ENCODE measurements around the gene ATP2B2. TPM values are rescaled to one million over a fixed set of nuclear protein-coding genes. Genes with fewer than 3 reads are reported as not detected.

Gene ATP2B2
- total and polyA plus RNA-seq, 2 experiments from 2014 or later, result 0.42 to 0.63 TPM

DNA sequence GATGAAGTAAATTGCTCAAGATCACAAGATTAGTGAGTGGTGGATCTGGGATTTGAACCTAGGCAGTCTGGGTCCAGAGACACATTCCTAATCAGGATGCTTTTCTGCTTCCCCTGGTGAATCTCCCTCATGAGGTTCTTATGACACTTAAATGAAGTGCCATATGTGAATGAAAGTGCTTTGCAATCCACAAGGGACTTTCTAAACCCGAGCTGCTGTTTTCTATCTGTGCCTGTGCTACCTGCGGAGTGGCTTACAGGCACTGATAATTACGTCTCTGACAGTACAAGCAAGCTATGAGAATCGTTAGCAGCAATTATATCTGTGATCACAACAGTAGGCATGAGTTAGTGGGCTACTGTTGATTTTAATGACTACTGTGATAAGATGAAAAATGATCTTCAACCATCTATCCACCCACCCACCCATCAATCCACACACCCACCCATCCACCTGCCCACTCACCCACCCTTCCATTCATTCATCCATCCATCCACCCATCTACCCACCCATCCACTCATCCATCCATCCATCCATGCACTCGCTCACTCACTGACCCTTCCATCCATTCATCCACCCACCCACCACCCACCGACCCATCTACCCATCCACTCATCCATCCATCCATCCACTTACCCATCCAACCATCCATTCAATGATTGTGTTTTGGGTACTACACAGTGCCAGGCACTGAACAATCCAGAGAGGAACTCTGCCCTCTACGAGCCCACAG lies 51.8 kb downstream of the ATP2B2 start:
- no peak overlapping the region for H3K27ac Mint-ChIP-seq
- H3K36me3 Mint-ChIP-seq (ENCODE audit: low read depth), result no peaks in the 10 kb centered on the region

More for the DNA sequence above, 51.8 kb downstream of the ATP2B2 start:
- no peaks in the 10 kb centered on the region for H3K9me2 ChIP-seq (ENCODE audit: insufficient read depth)
- H3F3A ChIP-seq (replicated peaks; ENCODE audit: low read depth), result no peaks in the 10 kb centered on the region
- peaks cover 2% of the 10 kb centered on the region for H3K27me3 Mint-ChIP-seq (ENCODE audit: insufficient read depth, low read depth, poor library complexity)
- no peaks in the 10 kb centered on the region for H3K9me3 Mint-ChIP-seq
- no peak overlapping the region for H2AFZ ChIP-seq
- H3K4me1 ChIP-seq (ENCODE audit: insufficient read depth), result peaks cover 8% of the 10 kb centered on the region
- H3K27me3 ChIP-seq (ENCODE audit: insufficient read depth), result no peaks in the 10 kb centered on the region
- ATAC-seq, result no peak
- H3K4me2 ChIP-seq, result no peak overlapping the region
- TF ChIP-seq ZNF331 (CRISPR knock-in tag; IDR thresholded peaks at IDR 0.05; ENCODE audit: low read depth) (no peak), EZH2phosphoT487 (IDR thresholded peaks at IDR 0.05; ENCODE audit: unreplicated experiment) (no peak), ETS1 (IDR thresholded peaks at IDR 0.05) (no peak), CREB1 (CRISPR knock-in tag; IDR thresholded peaks at IDR 0.05; ENCODE audit: low read depth) (no peak), STAT1 (IDR thresholded peaks at IDR 0.05; ENCODE audit: unreplicated experiment) (no peak), ZNF462 (CRISPR knock-in tag; IDR thresholded peaks at IDR 0.05) (no peak), JUNB (IDR thresholded peaks at IDR 0.05; ENCODE audit: unreplicated experiment) (no peak), REST (IDR thresholded peaks at IDR 0.05; ENCODE audit: unreplicated experiment) (no peak), CTCF (conservative IDR thresholded peaks at IDR 0.05; ENCODE audit: low read depth in 2 of 2) (no peak)
- H3K27ac ChIP-seq (ENCODE audit: low read depth), result no peak overlapping the region
- peaks cover 10% of the 10 kb centered on the region for H3K4me1 Mint-ChIP-seq
- no peaks in the 10 kb centered on the region for H3K36me3 ChIP-seq (ENCODE audit: insufficient read depth)
- H4K20me1 ChIP-seq (replicated peaks; ENCODE audit: insufficient read depth), result no peaks in the 10 kb centered on the region
- DNase-seq (ENCODE audit: low spot score), result no peak
- H3K4me3 Mint-ChIP-seq, result no peak overlapping the region
- no peaks in the 10 kb centered on the region for H3K79me2 ChIP-seq (replicated peaks; ENCODE audit: insufficient read depth)
- no peak overlapping the region for H3K4me3 ChIP-seq

All from GM23338 (cell line).